ENCODE results near the gene KLLN.

GRCh38 chr10:87867453-87867852, 4.1 kb upstream of the KLLN start:
- TF ChIP-seq CTCF (IDR thresholded peaks at IDR 0.05 in 2 of 3, conservative IDR thresholded peaks at IDR 0.05 in 1 of 3; ENCODE audit: borderline replicate concordance in 1 of 3, insufficient read depth in 1 of 3, low read depth in 2 of 3, low read length in 2 of 3) (no peak), EZH2 (IDR thresholded peaks at IDR 0.05) (no peak), RAD21 (IDR thresholded peaks at IDR 0.05; ENCODE audit: low read depth) (no peak), SRF (IDR thresholded peaks at IDR 0.05; ENCODE audit: low read depth) (no peak), POLR2AphosphoS5 (IDR thresholded peaks at IDR 0.05; ENCODE audit: low read depth, low read length) (no peak), POLR2A (IDR thresholded peaks at IDR 0.05; ENCODE audit: borderline replicate concordance, extremely low read depth, insufficient read depth, insufficient read length) (no peak)

Measured in HCT116 (cell line).